Naive thymus-derived CD4-positive, alpha-beta T cell (primary cell): Measurements from ENCODE around the gene SUPT6H. TPM values are rescaled to one million over a fixed set of nuclear protein-coding genes. Genes with fewer than 3 reads are reported as not detected.

Source experiments
- ATAC-seq: fragments of 150-1000 bp; cut with Tn5 transposase; 2 replicates; pipeline ENCODE4 v1.10.0; 2021; ENCODE audit warnings: mild to moderate bottlenecking, moderate library complexity
- CTCF ChIA-PET: fragments of 350-600 bp; sonication (Branson Sonifier 250); formaldehyde crosslinking; loops from one replicate; lab custom pipeline; 2021; ENCODE audit warnings: antibody characterized with exemption; lab: Charles Lee
- POLR2A ChIA-PET: fragments of 350-600 bp; sonication (Branson Sonifier 250); formaldehyde crosslinking; loops from one replicate; lab custom pipeline; 2021; ENCODE audit warnings: antibody characterized with exemption, inconsistent platforms; lab: Charles Lee
- DNase-seq, 9 donors: peaks; one replicate each; pipeline versions ENCODE4 v3.0.0 to v3.0.0-alpha.2; 2020 to 2022; ENCODE audit warnings: mixed read lengths in 1 of 9
- H3K27ac ChIP-seq: one replicate; pipeline ENCODE4 v1.7.0; 2013; ENCODE audit warnings: mild to moderate bottlenecking, low read depth, low read length, moderate library complexity
- H3K27me3 ChIP-seq, 2 donors: one replicate each; pipeline ENCODE4 v1.7.0; 2013; ENCODE audit warnings: low read length in 2 of 2, mild to moderate bottlenecking in 2 of 2, moderate library complexity in 2 of 2; ENCODE audit not compliant: control insufficient read depth in 2 of 2, insufficient read depth in 2 of 2
- H3K36me3 ChIP-seq, 3 experiments: 1 replicate in 2 of 3; 2 replicates in 1 of 3; pipeline ENCODE4 v1.7.0; 2013; ENCODE audit warnings: low read length in 3 of 3, mild to moderate bottlenecking in 3 of 3, moderate library complexity in 1 of 3; ENCODE audit not compliant: insufficient read depth in 3 of 3, control insufficient read depth in 2 of 3
- H3K4me1 ChIP-seq, 2 donors: one replicate each; pipeline ENCODE4 v1.7.0; 2013; ENCODE audit warnings: low read length in 2 of 2, mild to moderate bottlenecking in 2 of 2, moderate library complexity in 1 of 2; ENCODE audit not compliant: control insufficient read depth in 2 of 2, insufficient read depth in 2 of 2
- H3K4me3 ChIP-seq: 2 replicates; pipeline ENCODE4 v1.7.0; 2013; ENCODE audit warnings: mild to moderate bottlenecking, low read length
- H3K9me3 ChIP-seq, 3 experiments: 1 replicate in 2 of 3; 2 replicates in 1 of 3; pipeline ENCODE4 v1.7.0; 2013; ENCODE audit warnings: low read length in 3 of 3; ENCODE audit not compliant: control insufficient read depth in 2 of 3
- H3K27ac Mint-ChIP-seq, 9 donors: one replicate each; pipeline ENCODE4 v1.8.0; 2020 to 2022; ENCODE audit warnings: mixed read lengths in 9 of 9, mild to moderate bottlenecking in 8 of 9, moderate library complexity in 5 of 9, inconsistent platforms in 2 of 9
- H3K27me3 Mint-ChIP-seq, 5 donors: one replicate each; pipeline ENCODE4 v1.8.0; 2021 to 2022; ENCODE audit warnings: mixed read lengths in 5 of 5, mild to moderate bottlenecking in 1 of 5
- H3K36me3 Mint-ChIP-seq, 5 donors: one replicate each; pipeline ENCODE4 v1.8.0; 2020 to 2022; ENCODE audit warnings: mixed read lengths in 5 of 5, mild to moderate bottlenecking in 3 of 5, inconsistent platforms in 1 of 5
- H3K4me1 Mint-ChIP-seq, 7 donors: one replicate each; pipeline ENCODE4 v1.8.0; 2020 to 2022; ENCODE audit warnings: mixed read lengths in 7 of 7, mild to moderate bottlenecking in 3 of 7, inconsistent platforms in 1 of 7
- H3K4me3 Mint-ChIP-seq, 10 donors: one replicate each; pipeline ENCODE4 v1.8.0; 2020 to 2022; ENCODE audit warnings: mild to moderate bottlenecking in 10 of 10, mixed read lengths in 10 of 10, moderate library complexity in 6 of 10, inconsistent platforms in 2 of 10
- H3K9me3 Mint-ChIP-seq, 11 donors: one replicate each; pipeline ENCODE4 v1.8.0; 2020 to 2022; ENCODE audit warnings: mixed read lengths in 11 of 11, mild to moderate bottlenecking in 4 of 11, inconsistent platforms in 1 of 11, moderate library complexity in 1 of 11
- intact Hi-C, 2 donors: fragments of 100-400 bp; cut with micrococcal nuclease; formaldehyde crosslinking; loops; one replicate each; pipeline ENCODE4 v1.15.1; 2023
- polyA plus RNA-seq, 2 donors: library from polyadenylated mRNA; unstranded; fragments of 300-500 nt; fragmentation: Illumina TruSeq; gene quantifications; one replicate each; pipeline ENCODE4 v1.2.3, GENCODE V29; 2021
- total RNA-seq, 6 experiments: library from RNA in 5 of 6; stranded (reverse) in 5 of 6; gene quantifications; 1 replicate in 5 of 6; 2 replicates in 1 of 6; pipeline ENCODE4 v1.2.3 and lab custom pipeline; 2021 to 2026

SUPT6H gene
- total and polyA plus RNA-seq, 7 experiments from 2014 or later, result 9.8 to 132 (median 92.9) TPM

- Histone ChIP-seq H3K4me3 (no peak overlapping the region), H3K4me1 (no peaks in the 10 kb centered on the region), H3K27me3 (no peaks in the 10 kb centered on the region), H3K9me3 (no peaks in the 10 kb centered on the region), H3K36me3 (peaks cover 55 to 95% (median 58%) of the 10 kb centered on the region in 3 experiments), H3K27ac (no peak overlapping the region)
- H3K27ac Mint-ChIP-seq, result peak overlapping the region in 1 of 9 donors; percentile 77
- no peak for ATAC-seq
- H3K27me3 Mint-ChIP-seq, result no peaks in the 10 kb centered on the region
- ChIA-PET CTCF (no interaction called here), POLR2A (no interaction called here)
- no peak overlapping the region for H3K4me3 Mint-ChIP-seq
- peaks cover 26 to 75% (median 41%) of the 10 kb centered on the region in 5 donors for H3K36me3 Mint-ChIP-seq
- intact Hi-C loops, result no loop called here
- H3K9me3 Mint-ChIP-seq, result no peaks in the 10 kb centered on the region
- no peak for DNase-seq
- no peaks in the 10 kb centered on the region for H3K4me1 Mint-ChIP-seq
These were observed 23.0 kb downstream of the SUPT6H start for GRCh38 chr17:28684963-28685362.

GRCh38 chr17:28685366-28685765 lies 23.4 kb downstream of the SUPT6H start:
- no peak for ATAC-seq
- Histone ChIP-seq H3K36me3 (peaks cover 59 to 98% (median 60%) of the 10 kb centered on the region in 3 experiments), H3K4me1 (no peaks in the 10 kb centered on the region), H3K4me3 (no peak overlapping the region), H3K9me3 (no peaks in the 10 kb centered on the region), H3K27me3 (no peaks in the 10 kb centered on the region), H3K27ac (no peak overlapping the region)
- Mint-ChIP-seq H3K27me3 (no peaks in the 10 kb centered on the region), H3K36me3 (peaks cover 26 to 79% (median 43%) of the 10 kb centered on the region in 5 donors), H3K4me3 (no peak overlapping the region), H3K27ac (no peak overlapping the region), H3K4me1 (no peaks in the 10 kb centered on the region), H3K9me3 (no peaks in the 10 kb centered on the region)
- no peak for DNase-seq
- ChIA-PET POLR2A (no interaction called here), CTCF (no interaction called here)
- intact Hi-C loops, result no loop called here

- ChIA-PET POLR2A (no interaction called here), CTCF (interaction anchor here (0.6 kb wide), 1 partner anchor 45 kb away, joined by 7 read pairs; no protein-coding TSS in a partner anchor)
- no peaks in the 10 kb centered on the region for H3K4me1 ChIP-seq
- H3K27me3 ChIP-seq, result no peaks in the 10 kb centered on the region
- Mint-ChIP-seq H3K9me3 (no peaks in the 10 kb centered on the region), H3K4me3 (no peak overlapping the region), H3K27me3 (no peaks in the 10 kb centered on the region), H3K4me1 (no peaks in the 10 kb centered on the region), H3K36me3 (peaks cover 26 to 78% (median 45%) of the 10 kb centered on the region in 5 donors), H3K27ac (no peak overlapping the region)
- no peaks in the 10 kb centered on the region for H3K9me3 ChIP-seq
- H3K27ac ChIP-seq, result no peak overlapping the region
- ATAC-seq (no peak), DNase-seq (no peak)
- no peak overlapping the region for H3K4me3 ChIP-seq
- intact Hi-C loops, result no loop called here
- peaks cover 54 to 98% (median 58%) of the 10 kb centered on the region in 3 experiments for H3K36me3 ChIP-seq
These were observed 24.3 kb downstream of the SUPT6H start for GRCh38 chr17:28686296-28686695.

- Histone ChIP-seq H3K9me3 (no peaks in the 10 kb centered on the region), H3K27ac (no peak overlapping the region), H3K4me1 (no peaks in the 10 kb centered on the region), H3K27me3 (no peaks in the 10 kb centered on the region), H3K36me3 (peaks cover 45 to 88% (median 52%) of the 10 kb centered on the region in 3 experiments), H3K4me3 (no peak overlapping the region)
- intact Hi-C loops, result no loop called here
- ChIA-PET CTCF (no interaction called here), POLR2A (interaction anchor here (0.7 kb wide), 1 partner anchor 117 kb away, joined by 3 read pairs; the partner anchor contains the start of gene PIGS)
- ATAC-seq (no peak), DNase-seq (no peak)
- H3K9me3 Mint-ChIP-seq, result no peaks in the 10 kb centered on the region
- H3K36me3 Mint-ChIP-seq, result peaks cover 21 to 62% (median 40%) of the 10 kb centered on the region in 5 donors
- peak overlapping the region in 1 of 9 donors; percentile 29 for H3K27ac Mint-ChIP-seq
- H3K4me1 Mint-ChIP-seq, result no peaks in the 10 kb centered on the region
- no peak overlapping the region for H3K4me3 Mint-ChIP-seq
- H3K27me3 Mint-ChIP-seq, result no peaks in the 10 kb centered on the region
These were observed 26.5 kb downstream of the SUPT6H start for GRCh38 chr17:28688481-28688880.

GRCh38 chr17:28689011-28689410 lies 27.0 kb downstream of the SUPT6H start:
- no peak overlapping the region for H3K27ac Mint-ChIP-seq
- H3K4me3 Mint-ChIP-seq, result no peak overlapping the region
- Histone ChIP-seq H3K4me3 (no peak overlapping the region), H3K36me3 (peaks cover 50 to 89% (median 52%) of the 10 kb centered on the region in 3 experiments), H3K9me3 (no peaks in the 10 kb centered on the region), H3K4me1 (no peaks in the 10 kb centered on the region), H3K27me3 (no peaks in the 10 kb centered on the region), H3K27ac (no peak overlapping the region)
- CTCF ChIA-PET, result no interaction called here
- H3K4me1 Mint-ChIP-seq, result no peaks in the 10 kb centered on the region
- H3K9me3 Mint-ChIP-seq, result no peaks in the 10 kb centered on the region
- intact Hi-C loops, result no loop called here
- POLR2A ChIA-PET, result no interaction called here
- H3K27me3 Mint-ChIP-seq, result no peaks in the 10 kb centered on the region
- DNase-seq, result no peak
- ATAC-seq, result no peak
- H3K36me3 Mint-ChIP-seq, result peaks cover 20 to 66% (median 39%) of the 10 kb centered on the region in 5 donors

- intact Hi-C loops, result no loop called here
- no peak overlapping the region for H3K4me3 ChIP-seq
- H3K4me1 Mint-ChIP-seq, result no peaks in the 10 kb centered on the region
- H3K9me3 Mint-ChIP-seq, result no peaks in the 10 kb centered on the region
- POLR2A ChIA-PET, result no interaction called here
- CTCF ChIA-PET, result interaction anchor here (1.6 kb wide), 1 partner anchor 33 kb away, joined by 4 read pairs; the partner anchor contains the start of gene TLCD1
- H3K36me3 Mint-ChIP-seq, result peaks cover 4 to 58% (median 26%) of the 10 kb centered on the region in 5 donors
- no peaks in the 10 kb centered on the region for H3K4me1 ChIP-seq
- no peak overlapping the region for H3K27ac Mint-ChIP-seq
- ATAC-seq, result no peak
- no peaks in the 10 kb centered on the region for H3K9me3 ChIP-seq
- no peak overlapping the region for H3K4me3 Mint-ChIP-seq
- no peak for DNase-seq
- H3K27me3 ChIP-seq, result no peaks in the 10 kb centered on the region
- no peak overlapping the region for H3K27ac ChIP-seq
- H3K36me3 ChIP-seq, result peaks cover 42 to 90% (median 42%) of the 10 kb centered on the region in 3 experiments
- no peaks in the 10 kb centered on the region for H3K27me3 Mint-ChIP-seq
These were observed 31.9 kb downstream of the SUPT6H start for GRCh38 chr17:28693869-28694268.
